HG03571 (cell line): ENCODE results near the gene UMODL1.

Source experiments
- ATAC-seq: cut with Tn5 transposase; IDR thresholded peaks from one replicate; pipeline ENCODE4 v1.9.1; 2021; ENCODE audit not compliant: unreplicated experiment

The UMODL1 gene

GRCh38 chr21:42124826-42125570 is 53.9 kb downstream of the UMODL1 start:
- ATAC-seq = no peak

GRCh38 chr21:42125571-42126544 is 54.7 kb downstream of the UMODL1 start:
- ATAC-seq = no peak

- ATAC-seq = no peak
Observed at GRCh38 chr21:42127164-42128150, 56.3 kb downstream of the UMODL1 start.

GRCh38 chr21:42129300-42130266 is 58.5 kb downstream of the UMODL1 start:
- ATAC-seq = no peak

GRCh38 chr21:42130441-42130840 is 59.3 kb downstream of the UMODL1 start:
- ATAC-seq = no peak

GRCh38 chr21:42132183-42132582 is 61.1 kb downstream of the UMODL1 start:
- ATAC-seq = no peak

GRCh38 chr21:42133131-42133530 is 62.0 kb downstream of the UMODL1 start:
- ATAC-seq = no peak

GRCh38 chr21:42135386-42136052 is 64.4 kb downstream of the UMODL1 start:
- ATAC-seq = no peak

- ATAC-seq = no peak
Observed at GRCh38 chr21:42137191-42137904, 66.2 kb downstream of the UMODL1 start.

GRCh38 chr21:42140196-42140934 is 69.2 kb downstream of the UMODL1 start:
- no peak for ATAC-seq

- ATAC-seq = no peak
Observed at GRCh38 chr21:42141643-42142042, 70.5 kb downstream of the UMODL1 start.

GRCh38 chr21:42142141-42142540 is 71.0 kb downstream of the UMODL1 start:
- ATAC-seq = no peak

GRCh38 chr21:42142627-42143026 is 71.5 kb downstream of the UMODL1 start:
- ATAC-seq = no peak

- no peak for ATAC-seq
Observed at GRCh38 chr21:42143111-42143510, 72.0 kb downstream of the UMODL1 start.

GRCh38 chr21:42144221-42144620 is 73.1 kb downstream of the UMODL1 start:
- ATAC-seq = no peak

GRCh38 chr21:42144679-42145568 is 73.8 kb downstream of the UMODL1 start:
- no peak for ATAC-seq
